Fibroblast of skin of abdomen (primary cell): Measurements from ENCODE around the gene UNC13A.
A peak's percentile ranks its signal among the peaks of the same experiment; 100 is the strongest.
"Not testable (repeated sequence)": the region's sequence is repeated elsewhere in the genome, so short reads cannot be mapped to it uniquely, and the experiment has no call there.

ENCODE experiments used
- DNase-seq: peaks from one replicate; pipeline ENCODE4 v3.0.0-alpha.2; 2013

The UNC13A gene

DNA sequence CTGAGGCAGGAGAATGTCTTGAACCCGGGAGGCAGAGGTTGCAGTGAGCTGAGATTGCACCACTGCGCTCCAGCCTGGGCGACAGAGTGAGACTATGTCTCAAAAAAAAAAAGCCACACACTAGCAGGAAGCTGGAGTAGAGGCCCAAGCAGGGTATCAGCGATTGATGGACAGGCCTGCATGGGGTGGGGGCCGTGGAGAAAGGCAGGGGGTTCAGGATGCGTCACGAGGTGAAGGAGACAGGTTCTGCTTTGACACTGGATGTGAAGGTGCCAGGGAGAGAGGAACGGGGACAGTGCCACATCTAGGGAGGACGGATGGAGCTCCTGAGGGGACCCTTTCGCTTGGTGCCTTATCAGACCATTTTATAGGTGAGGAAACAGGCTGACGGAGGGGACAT lies 125.6 kb downstream of the UNC13A start:
- DNase-seq = no peak

DNA sequence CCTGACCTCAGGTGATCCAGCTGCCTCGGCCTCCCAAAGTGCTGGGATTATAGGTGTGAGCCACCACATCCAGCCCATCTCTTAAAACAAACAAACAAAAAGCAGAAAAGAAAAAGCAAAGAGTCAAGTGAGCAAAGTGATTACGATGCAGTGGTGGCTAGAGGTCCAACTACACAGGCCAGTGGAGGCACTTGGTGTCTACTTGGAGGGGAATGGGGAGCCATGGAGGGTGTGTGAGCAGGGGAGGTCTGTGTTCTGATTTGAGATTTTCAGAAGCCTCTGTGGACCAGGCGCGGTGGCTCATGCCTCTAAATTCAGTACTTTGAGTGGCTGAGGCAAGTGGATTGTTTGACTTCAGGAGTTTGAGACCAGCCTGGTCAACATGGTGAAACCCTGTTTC lies 126.1 kb downstream of the UNC13A start:
- no peak for DNase-seq

DNA sequence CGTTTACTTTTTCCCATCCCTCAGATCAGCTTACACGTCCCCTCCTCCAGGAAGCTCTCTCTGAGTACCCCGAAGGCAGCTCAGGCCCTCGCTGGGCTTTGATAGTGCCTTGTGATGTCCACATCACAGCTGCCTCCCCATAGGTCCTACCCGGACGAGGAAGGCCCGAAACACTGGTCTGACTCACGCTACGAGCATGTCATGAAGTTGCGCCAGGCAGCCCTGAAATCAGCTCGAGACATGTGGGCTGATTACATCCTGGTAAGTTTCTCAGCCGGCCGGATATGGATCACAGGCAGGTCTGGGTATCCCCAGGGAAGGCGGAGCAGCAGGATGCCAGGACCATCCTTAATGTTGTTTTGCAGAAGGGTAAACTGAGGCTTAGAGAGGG lies 128.0 kb downstream of the UNC13A start:
- DNase-seq = peak; percentile 74

DNA sequence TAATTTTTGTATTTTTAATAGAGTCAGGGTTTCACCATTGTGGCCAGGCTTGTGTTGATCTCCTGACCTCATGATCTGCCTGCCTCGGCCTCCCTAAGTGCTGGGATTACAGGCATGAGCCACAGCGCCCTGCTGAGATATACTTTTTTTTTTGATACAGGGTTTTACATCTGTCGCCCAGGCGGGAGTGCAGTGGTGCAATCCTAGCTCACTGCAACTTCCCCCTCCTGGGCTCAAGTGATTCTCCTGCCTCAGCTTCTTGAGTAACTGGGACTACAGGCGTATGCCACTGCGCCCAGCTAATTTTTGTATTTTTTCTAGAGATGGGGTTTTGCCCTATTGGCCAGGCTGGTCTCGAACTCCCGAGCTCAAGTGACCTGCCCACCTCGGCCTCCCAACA lies 130.7 kb downstream of the UNC13A start:
- DNase-seq = no peak

DNA sequence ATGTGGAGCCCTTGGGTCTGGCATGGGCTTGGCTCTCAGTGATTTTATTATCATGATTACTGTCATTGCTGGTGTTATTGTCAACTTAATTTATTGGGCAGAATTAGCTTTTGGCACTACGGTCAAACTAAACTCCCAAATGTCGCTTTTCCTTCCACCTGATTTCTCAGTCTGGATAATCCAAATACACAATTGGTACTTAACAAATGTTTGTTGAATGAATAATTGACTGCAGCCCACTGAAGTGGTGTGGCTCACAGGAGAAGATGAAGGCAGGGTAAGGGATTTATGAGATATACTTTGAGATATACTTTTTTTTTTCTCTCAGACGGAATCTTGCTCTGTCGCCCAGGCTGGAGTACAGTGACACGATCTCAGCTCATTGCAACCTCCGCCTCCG lies 131.2 kb downstream of the UNC13A start:
- no peak for DNase-seq

DNA sequence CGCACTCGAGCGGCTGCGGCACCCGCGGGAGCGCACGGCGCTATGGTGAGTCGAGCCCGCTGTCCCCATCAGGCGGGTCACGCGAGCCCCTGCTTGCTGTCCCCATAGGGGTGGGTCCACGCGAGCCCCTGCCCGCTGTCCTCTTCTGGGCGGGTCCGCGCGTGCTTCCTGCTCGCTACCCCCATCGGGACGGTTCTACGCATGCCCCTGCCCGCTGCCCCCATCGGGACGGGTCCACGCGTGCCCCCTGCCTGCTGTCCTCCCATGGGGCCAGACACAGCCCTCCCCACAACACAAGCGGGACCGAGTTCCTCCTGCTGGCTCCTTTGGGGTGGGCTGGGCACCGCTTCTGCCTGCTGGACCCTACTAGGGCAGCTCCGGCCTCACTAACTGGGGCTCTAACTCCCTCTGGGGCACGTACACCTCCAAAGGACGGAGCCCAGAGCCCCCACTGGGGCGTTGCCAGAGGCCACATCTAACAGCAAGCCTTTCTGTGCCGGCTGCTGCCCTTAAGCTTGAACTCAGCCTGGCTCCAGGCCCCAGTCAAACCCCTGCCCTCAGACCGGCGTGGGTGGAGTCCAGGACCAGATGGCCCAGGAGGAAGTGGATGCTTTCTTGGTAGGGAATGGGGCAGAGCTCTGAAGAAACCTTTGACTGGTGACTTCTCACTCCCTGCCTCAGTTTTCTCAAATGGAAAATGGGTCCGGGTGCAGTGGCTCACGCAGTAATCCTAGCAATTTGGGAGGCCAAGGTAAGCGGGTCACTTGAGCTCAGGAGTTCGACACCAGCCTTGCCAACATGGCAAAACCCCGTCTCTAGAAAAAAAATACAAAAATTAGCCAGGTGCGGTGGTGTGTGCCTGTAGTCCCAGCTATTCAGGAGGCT lies 132.0 kb downstream of the UNC13A start:
- peak; percentile 33 for DNase-seq

DNA sequence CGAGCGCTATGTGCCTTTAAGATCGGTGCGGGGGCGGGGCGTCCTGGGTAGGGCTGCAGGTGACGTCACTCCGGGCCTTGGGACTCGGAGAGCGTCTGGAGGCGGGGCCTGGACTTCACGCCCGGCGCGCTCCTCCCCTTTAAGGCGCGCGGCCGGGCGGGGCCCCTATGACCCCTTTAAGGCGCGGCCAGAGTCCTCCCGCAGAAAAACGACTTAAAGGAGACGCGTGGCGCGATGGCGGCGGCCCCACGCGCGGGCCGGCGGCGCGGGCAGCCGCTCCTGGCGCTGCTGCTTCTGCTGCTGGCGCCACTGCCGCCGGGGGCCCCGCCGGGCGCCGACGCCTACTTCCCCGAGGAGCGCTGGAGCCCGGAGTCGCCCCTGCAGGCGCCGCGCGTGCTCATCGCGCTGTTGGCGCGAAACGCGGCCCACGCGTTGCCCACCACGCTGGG lies 132.7 kb downstream of the UNC13A start, which contains the start of gene COLGALT1:
TSS of gene COLGALT1 (plus strand) at position 170 of the 449 bp plus-strand sequence. CDS start at position 235, 65 bp downstream.
- peak; percentile 93 for DNase-seq

DNA sequence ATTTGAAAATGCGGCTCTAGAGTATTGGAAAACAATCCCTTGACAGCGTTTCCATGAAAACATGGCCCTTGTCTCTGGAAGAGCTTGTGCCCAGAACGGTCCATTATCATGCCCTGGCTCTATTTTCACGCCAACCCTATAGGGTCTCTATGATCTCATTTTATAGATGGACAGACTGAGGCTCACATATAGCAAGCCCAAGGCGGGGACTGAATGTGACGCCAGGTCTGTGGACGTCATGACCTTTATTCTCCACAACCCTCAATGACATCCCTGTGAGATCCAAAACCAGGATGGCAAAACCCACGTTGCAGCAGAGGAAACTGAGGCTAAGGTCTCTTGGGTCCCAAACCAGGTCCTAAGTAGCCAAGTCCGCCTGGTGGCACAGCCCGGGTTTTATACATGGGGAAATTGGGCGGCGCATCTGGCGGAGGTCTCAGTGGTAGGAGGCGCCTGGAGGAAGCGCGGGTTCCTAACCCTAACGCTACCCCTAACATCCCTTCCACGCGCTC lies 133.1 kb downstream of the UNC13A start:
- DNase-seq = no peak

DNA sequence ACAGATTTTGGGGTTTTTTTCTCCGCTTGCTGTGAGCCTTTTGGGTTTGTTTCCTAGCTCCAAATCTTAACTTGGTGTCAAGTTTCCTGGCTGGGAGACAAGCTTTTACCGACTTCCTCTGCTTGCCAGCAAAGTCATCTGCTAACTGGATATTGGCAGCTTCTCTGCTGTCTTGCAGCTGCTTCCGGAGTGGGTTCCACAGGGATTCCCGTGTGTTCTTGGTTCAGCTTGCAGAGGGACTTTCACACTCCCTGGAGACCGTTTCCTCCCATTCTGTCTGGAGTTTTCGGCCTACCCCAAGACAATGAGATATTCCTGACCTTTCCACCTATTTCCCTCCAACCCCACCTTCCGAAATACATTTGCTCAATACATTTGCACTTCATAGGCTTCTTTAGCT lies 134.9 kb downstream of the UNC13A start:
- peak; percentile 90 for DNase-seq

DNA sequence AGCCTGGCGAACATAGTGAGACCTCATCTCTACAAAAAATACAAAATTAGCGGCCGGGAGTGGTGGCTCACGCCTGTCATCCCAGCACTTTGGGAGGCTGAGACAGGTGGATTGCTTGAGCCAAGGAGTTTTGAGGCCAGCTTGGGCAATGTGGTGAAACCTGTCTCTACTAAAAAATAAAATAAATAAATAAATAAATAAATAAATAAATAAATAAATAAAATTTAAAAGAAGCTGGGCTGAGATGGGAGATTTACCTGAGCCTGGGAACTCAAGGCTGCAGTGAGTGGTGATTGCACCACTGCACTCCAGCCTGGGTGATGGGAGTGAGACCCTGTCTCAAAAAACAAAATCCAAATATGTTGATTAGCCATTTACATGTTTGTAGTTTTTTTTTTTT lies 135.4 kb downstream of the UNC13A start:
- not testable (repeated sequence) for DNase-seq
